Measurements from ENCODE around the gene CLNK.

CLNK gene

DNA sequence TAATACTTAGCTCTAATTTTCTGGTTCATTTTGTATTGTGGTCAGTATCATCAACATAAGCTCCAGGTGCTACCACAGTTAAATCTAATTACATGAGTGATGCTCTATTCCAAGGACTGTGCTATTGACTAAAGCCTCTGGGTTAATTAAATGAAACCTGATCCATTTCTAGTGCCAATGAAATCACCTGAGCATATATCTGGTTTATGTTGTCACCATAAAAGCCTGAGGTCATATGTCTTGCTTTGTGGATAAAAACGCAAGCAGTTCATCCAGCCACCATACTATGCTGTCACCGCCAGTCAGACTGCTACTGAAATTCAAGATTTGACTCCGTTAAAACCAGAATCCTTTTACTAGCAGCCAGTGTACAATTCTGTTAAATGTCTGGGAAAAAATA, 163.1 kb downstream of the CLNK start:
- Mint-ChIP-seq H3K9me3 (no peaks in the 10 kb centered on the region), H3K27ac (no peak overlapping the region), H3K4me1 (no peaks in the 10 kb centered on the region), H3K27me3 (no peaks in the 10 kb centered on the region), H3K36me3 (no peaks in the 10 kb centered on the region), H3K4me3 (no peak overlapping the region)
- no peak for ATAC-seq

DNA sequence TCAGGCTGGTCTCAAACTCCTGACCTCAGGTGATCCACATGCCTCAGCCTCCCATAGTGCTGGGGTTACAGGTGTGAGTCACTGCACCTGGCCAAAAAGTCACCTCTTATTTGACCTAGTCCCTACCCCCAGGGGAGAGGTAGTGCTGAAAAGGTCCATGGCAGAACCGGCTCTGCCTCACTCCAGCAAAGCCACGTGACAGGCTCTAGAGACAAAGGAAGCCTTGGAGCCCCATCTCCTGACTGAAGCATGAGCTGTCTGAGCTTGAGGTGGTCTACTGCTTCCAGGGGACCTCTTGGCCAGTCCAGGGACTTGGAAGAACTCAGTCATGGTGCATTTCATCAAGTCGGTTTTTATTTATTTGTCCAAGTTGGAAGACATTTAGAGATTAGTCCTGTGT, 174.8 kb downstream of the CLNK start:
- Mint-ChIP-seq H3K4me1 (no peaks in the 10 kb centered on the region), H3K36me3 (no peaks in the 10 kb centered on the region), H3K27me3 (no peaks in the 10 kb centered on the region), H3K27ac (no peak overlapping the region), H3K4me3 (no peak overlapping the region), H3K9me3 (peaks cover 9% of the 10 kb centered on the region)
- ATAC-seq = no peak

DNA sequence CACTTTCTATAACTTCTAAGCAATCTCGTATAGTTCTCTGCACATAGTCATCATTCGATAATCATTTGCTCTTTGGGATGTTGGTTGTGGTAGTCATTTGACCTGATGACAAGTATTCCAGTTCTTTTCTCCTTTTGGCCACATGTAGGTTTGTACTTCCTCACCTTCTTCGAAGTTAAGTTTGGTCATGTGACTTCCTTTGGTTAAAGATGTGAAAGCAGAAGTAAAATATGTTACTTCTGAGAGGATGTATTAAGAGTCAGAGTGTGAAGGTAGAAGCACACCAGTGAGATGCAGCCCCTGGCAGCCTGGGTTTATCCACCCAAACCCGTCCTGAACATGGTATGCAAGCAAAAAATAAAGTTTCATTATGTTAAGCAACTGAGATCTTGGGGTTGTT, 178.5 kb downstream of the CLNK start:
- Mint-ChIP-seq H3K27me3 (no peaks in the 10 kb centered on the region), H3K36me3 (peaks cover 11% of the 10 kb centered on the region), H3K4me3 (no peak overlapping the region), H3K4me1 (no peaks in the 10 kb centered on the region), H3K27ac (no peak overlapping the region), H3K9me3 (peaks cover 9% of the 10 kb centered on the region)
- ATAC-seq = no peak

DNA sequence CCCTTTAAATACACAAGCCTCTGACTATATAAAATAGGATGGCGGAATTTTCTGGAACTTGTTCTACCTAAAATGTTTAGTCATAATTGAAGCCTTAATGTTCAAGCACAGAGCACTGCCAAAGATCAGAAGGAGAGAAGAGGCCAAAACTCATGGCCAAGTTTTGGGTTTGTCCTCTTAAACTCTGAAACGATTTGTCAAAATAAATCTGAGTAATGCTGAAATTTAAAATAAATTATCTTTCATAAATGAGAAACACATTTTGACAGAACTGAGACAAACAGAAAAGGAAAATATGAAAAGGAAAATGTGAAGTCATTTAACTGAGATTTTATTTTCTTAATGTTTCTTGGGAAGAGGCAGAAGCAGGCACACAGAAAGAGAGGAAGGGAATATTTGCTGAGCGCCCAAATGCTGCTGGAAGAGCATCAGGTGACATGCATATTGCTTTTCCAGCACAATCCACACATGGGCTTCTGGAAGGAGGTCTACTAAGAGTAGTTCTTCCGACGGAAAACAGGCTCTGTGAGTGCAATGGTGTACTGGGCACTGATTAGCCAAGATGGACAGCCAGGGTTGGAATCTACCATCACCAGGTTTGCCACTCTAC, 179.9 kb downstream of the CLNK start:
- H3K27me3 Mint-ChIP-seq = no peaks in the 10 kb centered on the region

DNA sequence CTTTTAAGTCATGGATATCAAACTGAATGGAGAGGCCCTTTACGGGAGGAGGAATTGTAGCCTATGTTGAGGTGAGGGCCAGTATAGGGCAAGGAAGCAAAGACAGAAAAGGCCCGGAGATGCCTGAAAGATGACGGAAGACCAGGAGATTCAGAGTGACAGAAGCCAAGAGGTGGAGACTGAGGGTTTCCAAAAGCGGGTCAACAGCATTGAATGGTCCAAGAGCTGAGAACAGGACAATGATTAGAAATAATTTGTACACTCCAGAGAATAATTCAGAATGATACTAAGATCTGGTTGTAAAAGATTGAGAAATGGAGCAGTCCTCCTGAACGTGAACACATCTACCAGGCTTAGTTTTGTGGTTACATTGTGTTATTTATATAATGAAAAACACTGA, 181.9 kb downstream of the CLNK start:
- Mint-ChIP-seq H3K27ac (no peak overlapping the region), H3K4me3 (no peak overlapping the region), H3K36me3 (peaks cover 24% of the 10 kb centered on the region), H3K9me3 (peaks cover 9% of the 10 kb centered on the region), H3K27me3 (no peaks in the 10 kb centered on the region), H3K4me1 (no peaks in the 10 kb centered on the region)
- no peak for ATAC-seq

More for the DNA sequence above, 179.9 kb downstream of the CLNK start:
- peaks cover 9% of the 10 kb centered on the region for H3K9me3 Mint-ChIP-seq
- H3K4me3 Mint-ChIP-seq = no peak overlapping the region
- no peak overlapping the region for H3K27ac Mint-ChIP-seq
- no peaks in the 10 kb centered on the region for H3K4me1 Mint-ChIP-seq
- ATAC-seq = no peak
- peaks cover 21% of the 10 kb centered on the region for H3K36me3 Mint-ChIP-seq

DNA sequence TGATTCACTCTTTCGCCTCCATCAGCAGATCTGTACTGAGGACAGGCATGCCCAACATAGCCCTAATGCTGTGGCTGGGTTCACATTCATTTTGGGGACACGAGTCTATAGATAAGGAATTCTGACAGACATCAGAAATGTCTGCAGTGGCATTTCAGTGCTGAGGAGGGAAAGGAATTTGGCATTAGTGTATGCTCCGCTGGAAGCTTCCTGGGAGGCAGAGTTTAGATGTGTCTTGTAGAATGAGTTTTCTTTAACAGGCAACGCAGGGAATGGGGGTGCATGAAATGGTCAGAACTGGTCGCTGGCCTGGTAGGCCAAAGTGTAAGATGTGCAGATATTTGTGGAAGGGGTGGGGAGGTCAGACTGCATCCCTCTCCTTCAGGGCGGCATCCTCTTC, 183.8 kb downstream of the CLNK start:
- Mint-ChIP-seq H3K36me3 (peaks cover 24% of the 10 kb centered on the region), H3K27me3 (no peaks in the 10 kb centered on the region), H3K27ac (no peak overlapping the region), H3K4me3 (no peak overlapping the region), H3K9me3 (peaks cover 4% of the 10 kb centered on the region), H3K4me1 (no peaks in the 10 kb centered on the region)
- ATAC-seq = no peak

DNA sequence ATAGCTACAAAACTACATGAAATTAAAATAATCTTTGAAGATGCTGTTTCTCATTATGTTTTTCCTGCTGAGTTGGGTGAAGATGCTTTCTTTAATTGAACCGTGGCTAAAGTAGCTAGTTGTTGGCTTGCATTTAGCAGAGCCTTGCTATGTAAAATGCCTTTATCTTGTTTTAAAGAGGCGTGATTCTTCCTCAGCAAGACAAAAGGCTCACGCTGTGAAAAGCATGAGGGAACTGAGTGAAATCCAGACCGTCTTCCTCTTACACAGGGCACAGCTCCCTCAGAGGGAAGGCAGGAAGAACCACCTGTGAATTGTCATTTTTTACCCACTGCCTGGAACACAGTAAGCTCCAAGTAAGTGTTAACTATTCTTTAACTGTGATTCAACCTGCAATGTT, 188.4 kb downstream of the CLNK start:
- ATAC-seq = no peak
- H3K27me3 Mint-ChIP-seq = no peaks in the 10 kb centered on the region
- H3K36me3 Mint-ChIP-seq = peaks cover 13% of the 10 kb centered on the region
- no peaks in the 10 kb centered on the region for H3K4me1 Mint-ChIP-seq
- no peaks in the 10 kb centered on the region for H3K9me3 Mint-ChIP-seq
- no peak overlapping the region for H3K27ac Mint-ChIP-seq
- no peak overlapping the region for H3K4me3 Mint-ChIP-seq

DNA sequence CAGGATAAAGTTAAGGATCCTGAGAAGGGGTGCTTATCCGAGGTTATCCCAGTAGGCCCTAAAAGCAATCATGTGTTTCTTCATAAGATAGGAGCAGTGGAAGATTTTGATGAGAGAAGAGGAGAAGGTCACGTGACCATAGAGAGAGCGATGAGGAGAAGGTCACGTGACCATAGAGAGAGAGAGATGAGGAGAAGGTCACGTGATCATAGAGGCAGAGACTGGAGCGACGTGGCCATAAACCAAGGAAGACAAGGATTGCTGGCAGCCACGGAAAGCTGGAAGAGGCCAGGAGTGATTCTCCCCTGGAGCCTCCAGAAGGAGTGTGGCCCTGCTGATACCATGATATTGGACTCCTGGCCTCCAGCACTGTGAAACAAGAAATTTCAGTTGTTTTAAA, 188.9 kb downstream of the CLNK start:
- Mint-ChIP-seq H3K9me3 (no peaks in the 10 kb centered on the region), H3K27me3 (no peaks in the 10 kb centered on the region), H3K4me1 (no peaks in the 10 kb centered on the region), H3K27ac (no peak overlapping the region), H3K36me3 (peaks cover 9% of the 10 kb centered on the region), H3K4me3 (no peak overlapping the region)
- ATAC-seq = no peak

DNA sequence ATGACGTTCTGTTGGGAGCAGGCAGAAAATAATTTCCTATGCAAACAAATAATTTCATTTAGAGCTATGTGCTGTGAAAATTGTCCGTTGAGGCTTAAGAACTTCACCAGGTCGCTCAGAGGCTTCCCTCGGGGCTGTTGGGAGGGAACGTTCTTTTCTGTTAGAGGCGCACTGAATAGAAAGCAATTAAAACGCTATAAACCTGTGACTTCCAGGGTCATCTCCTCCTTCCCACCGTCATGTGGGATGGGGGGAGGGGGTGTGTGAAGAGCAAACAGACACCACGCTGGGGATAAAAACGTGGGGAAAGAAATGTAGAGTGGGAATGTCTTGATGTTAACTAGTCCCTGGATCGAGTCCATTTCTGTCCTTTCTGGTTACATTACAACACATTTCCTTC, 192.1 kb downstream of the CLNK start:
- Mint-ChIP-seq H3K27ac (no peak overlapping the region), H3K36me3 (no peaks in the 10 kb centered on the region), H3K27me3 (no peaks in the 10 kb centered on the region), H3K4me3 (no peak overlapping the region), H3K9me3 (no peaks in the 10 kb centered on the region), H3K4me1 (no peaks in the 10 kb centered on the region)
- no peak for ATAC-seq

DNA sequence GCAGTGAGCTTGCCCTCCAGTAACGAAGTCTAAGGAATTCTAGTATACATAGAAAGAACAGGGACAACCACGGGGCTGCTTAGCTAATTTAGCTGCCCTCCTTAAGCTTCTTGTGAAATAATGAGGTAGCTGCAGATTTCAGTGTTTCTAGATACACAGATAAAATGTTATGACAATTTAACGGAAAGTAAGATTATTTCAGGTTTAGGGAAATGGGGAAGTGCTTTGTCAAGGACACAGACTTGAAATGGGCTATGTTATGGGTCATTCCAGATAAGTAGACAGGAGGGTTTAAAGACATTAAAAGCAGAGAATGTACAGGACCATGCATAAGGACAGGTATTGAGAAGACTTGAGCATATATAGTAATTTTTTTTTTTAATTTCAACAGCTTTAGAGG, 193.2 kb downstream of the CLNK start:
- no peak for ATAC-seq
- Mint-ChIP-seq H3K27ac (no peak overlapping the region), H3K9me3 (no peaks in the 10 kb centered on the region), H3K27me3 (no peaks in the 10 kb centered on the region), H3K36me3 (no peaks in the 10 kb centered on the region), H3K4me1 (no peaks in the 10 kb centered on the region), H3K4me3 (no peak overlapping the region)

DNA sequence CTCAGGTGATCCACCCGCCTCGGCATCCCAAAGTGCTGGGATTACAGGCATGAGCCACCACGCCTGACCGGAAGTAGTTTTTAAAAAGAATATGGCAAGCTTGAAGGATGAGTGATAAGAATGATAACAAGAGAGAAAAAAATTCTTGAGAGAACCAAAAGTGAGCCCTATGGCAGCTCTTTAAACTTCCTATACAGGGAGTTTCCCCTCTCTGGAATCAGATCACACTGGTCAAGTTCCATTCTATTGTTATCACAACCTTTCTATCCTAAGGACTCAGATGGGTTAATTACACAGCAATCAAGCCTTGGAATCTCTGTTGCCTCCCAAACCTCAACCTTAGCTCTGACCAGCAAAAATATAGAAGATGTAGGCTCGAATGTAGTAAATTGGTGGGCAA, 193.6 kb downstream of the CLNK start:
- Mint-ChIP-seq H3K9me3 (no peaks in the 10 kb centered on the region), H3K36me3 (no peaks in the 10 kb centered on the region), H3K27me3 (no peaks in the 10 kb centered on the region), H3K4me3 (no peak overlapping the region), H3K4me1 (no peaks in the 10 kb centered on the region), H3K27ac (no peak overlapping the region)
- ATAC-seq = no peak

DNA sequence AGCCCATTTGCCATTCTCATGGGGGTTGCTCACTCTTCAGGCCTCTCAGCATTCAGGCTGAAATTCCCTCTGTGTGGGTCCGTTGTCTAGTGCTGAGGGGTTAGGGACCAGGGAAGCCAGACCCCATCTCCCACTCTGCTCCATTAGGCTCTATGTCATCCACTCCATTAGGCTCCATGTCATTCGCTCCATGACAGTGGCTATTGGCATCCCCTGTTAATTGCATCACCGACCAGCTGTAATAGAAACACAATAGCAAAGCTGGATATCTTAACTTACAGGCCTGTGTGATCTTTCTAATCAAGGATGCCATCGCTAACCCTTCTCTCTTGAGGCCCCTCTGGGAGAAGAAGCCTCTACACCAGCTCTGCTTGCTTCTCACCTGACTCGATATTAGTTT, 201.7 kb downstream of the CLNK start:
- Mint-ChIP-seq H3K4me1 (no peaks in the 10 kb centered on the region), H3K27me3 (peaks cover 10% of the 10 kb centered on the region), H3K27ac (no peak overlapping the region), H3K4me3 (no peak overlapping the region), H3K36me3 (no peaks in the 10 kb centered on the region), H3K9me3 (no peaks in the 10 kb centered on the region)
- no peak for ATAC-seq

DNA sequence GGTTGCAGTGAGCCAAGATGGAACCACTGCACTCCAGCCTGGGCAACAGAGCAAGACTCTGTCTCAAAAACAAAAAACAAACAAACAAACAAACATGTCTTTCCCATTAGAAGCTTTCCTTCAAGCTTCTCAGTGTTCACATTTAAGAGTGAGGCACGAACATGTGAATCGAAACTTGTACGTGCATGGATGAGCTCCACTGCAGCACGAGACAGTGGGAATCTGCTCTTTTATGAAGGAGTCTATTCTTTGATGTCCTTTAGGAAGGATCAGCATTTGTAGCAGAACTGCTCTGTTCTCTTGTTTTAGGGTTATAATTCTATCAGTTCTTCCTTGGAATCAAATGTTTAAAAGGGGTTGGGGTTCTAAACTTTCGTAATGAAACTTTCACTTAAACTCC, 204.0 kb downstream of the CLNK start:
- no peaks in the 10 kb centered on the region for H3K4me1 Mint-ChIP-seq
- H3K9me3 Mint-ChIP-seq = no peaks in the 10 kb centered on the region
- no peak overlapping the region for H3K4me3 Mint-ChIP-seq
- H3K36me3 Mint-ChIP-seq = no peaks in the 10 kb centered on the region
- H3K27me3 Mint-ChIP-seq = peaks cover 10% of the 10 kb centered on the region
- H3K27ac Mint-ChIP-seq = no peak overlapping the region
- no peak for ATAC-seq

DNA sequence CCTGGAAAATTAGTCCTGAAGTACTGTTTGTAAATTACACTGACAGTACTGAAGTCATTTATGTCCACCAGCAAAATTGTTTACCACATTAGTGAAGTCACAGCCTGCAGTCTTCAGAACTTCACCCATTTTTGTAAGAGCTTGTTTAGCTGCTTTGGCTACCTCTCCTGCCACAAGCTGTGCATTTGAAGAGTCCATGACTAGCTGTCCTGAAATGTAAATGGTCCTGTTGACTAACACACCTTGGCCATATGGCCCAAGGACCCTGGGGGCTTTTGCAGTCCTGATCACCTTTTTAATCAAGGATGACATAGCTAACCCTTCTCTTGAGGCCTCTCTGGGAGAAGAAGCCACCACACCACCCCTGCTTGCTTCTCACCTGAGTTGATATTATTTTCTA, 205.9 kb downstream of the CLNK start:
- peaks cover 10% of the 10 kb centered on the region for H3K27me3 Mint-ChIP-seq
- H3K27ac Mint-ChIP-seq = no peak overlapping the region
- no peak for ATAC-seq
- no peaks in the 10 kb centered on the region for H3K36me3 Mint-ChIP-seq
- H3K4me1 Mint-ChIP-seq = no peaks in the 10 kb centered on the region
- no peak overlapping the region for H3K4me3 Mint-ChIP-seq
- no peaks in the 10 kb centered on the region for H3K9me3 Mint-ChIP-seq

DNA sequence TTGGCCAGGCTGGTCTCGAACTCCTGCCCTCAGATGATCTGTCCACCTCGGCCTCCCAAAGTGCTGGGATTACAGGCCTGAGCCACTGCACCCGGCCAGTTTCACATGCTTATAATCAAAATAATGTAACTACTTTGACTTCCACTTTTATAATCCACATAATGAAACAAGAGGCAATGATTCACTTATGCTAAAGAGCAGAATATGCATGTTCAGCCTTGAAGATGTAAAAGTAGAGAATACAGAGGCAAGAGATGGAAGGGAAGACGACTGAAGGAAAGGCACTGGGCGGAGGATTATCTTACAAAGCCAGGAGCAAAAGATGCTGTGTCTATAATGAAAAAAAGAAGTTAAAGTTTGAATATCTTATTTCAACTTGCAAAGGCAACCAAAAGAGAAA, 214.1 kb downstream of the CLNK start:
- H3K27me3 Mint-ChIP-seq = peaks cover 21% of the 10 kb centered on the region
- H3K27ac Mint-ChIP-seq = no peak overlapping the region
- H3K36me3 Mint-ChIP-seq = no peaks in the 10 kb centered on the region
- no peaks in the 10 kb centered on the region for H3K4me1 Mint-ChIP-seq
- H3K9me3 Mint-ChIP-seq = no peaks in the 10 kb centered on the region
- no peak for ATAC-seq
- no peak overlapping the region for H3K4me3 Mint-ChIP-seq

DNA sequence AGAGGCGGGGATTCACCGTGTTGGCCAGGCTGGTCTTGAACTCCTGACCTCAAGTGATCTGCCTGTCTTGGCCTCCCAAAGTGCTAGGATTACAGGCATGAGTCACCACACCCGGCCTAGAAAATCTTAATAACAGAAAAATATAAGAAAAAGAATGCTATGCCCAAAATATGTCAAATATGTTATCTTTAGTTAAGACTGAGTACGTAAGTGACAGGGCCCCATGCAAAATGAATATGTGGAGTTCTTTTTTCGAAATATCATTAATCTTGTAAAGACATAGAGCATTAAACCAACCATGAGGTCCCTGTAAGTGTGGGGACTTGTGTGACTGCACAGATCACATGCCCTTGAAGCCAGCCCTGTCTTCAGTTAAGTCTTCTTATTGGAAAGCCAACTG, 218.4 kb downstream of the CLNK start:
- H3K36me3 Mint-ChIP-seq = no peaks in the 10 kb centered on the region
- no peak overlapping the region for H3K4me3 Mint-ChIP-seq
- peaks cover 64% of the 10 kb centered on the region for H3K27me3 Mint-ChIP-seq
- ATAC-seq = no peak
- H3K9me3 Mint-ChIP-seq = peaks cover 5% of the 10 kb centered on the region
- no peaks in the 10 kb centered on the region for H3K4me1 Mint-ChIP-seq
- H3K27ac Mint-ChIP-seq = no peak overlapping the region

DNA sequence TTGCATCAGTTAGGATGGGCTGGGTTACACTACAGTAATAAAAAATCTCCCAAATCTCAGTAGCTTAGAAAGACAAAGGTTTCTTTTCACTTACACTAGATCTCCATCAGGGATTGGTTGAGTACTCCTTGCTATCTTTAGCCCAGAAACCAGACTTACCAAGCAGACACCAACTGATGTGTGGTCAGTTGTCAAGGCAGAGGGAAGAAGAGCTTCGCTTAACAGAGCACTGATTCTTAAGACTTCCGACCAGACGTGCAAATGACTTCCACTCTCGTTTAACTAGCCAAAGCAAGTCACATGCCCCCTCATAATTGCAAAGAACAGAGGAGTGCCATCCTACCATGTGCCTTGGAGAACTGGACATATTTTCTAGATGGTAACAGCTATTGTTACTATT, 221.7 kb downstream of the CLNK start:
- H3K4me1 Mint-ChIP-seq = peaks cover 3% of the 10 kb centered on the region
- H3K4me3 Mint-ChIP-seq = no peak overlapping the region
- H3K27ac Mint-ChIP-seq = no peak overlapping the region
- peaks cover 62% of the 10 kb centered on the region for H3K27me3 Mint-ChIP-seq
- H3K36me3 Mint-ChIP-seq = no peaks in the 10 kb centered on the region
- H3K9me3 Mint-ChIP-seq = peaks cover 5% of the 10 kb centered on the region
- no peak for ATAC-seq

Data from stimulated activated memory B cell treated with anti-CD40 and anti-IgM and Interleukin-4, amounts not matched to agents 10 μg/mL and 1 μg/mL and 100 μg/mL, for 72 hours (primary cell).